GM21367 (cell line): ENCODE data around the gene CACNA2D4.

ENCODE experiments used
- ATAC-seq: cut with Tn5 transposase; IDR thresholded peaks from one replicate; pipeline ENCODE4 v1.9.1; 2021; ENCODE audit not compliant: unreplicated experiment

CACNA2D4 gene

DNA sequence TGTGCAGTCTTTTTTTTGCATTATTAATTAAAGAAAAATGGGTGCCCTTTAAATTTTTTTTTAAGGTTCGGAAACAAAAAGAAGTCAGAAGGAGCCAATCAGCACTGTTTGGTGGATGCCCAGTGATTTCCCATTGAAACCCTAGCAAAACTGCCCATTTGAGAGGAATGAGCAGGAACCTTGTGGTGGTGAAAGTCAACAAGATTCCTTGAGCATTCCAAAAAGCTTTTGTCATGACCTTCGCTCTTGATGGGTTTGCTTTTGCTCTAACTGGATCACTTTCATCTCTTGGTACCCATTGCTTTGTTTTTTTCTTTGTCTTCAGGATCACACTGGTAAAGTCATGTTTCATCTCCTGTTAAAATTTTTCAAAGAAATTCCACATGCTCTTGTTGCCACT, 173.5 kb downstream of the CACNA2D4 start:
- ATAC-seq: no peak
